Endothelial cell of umbilical vein (primary cell): Measurements from ENCODE around the gene ADAMTS12. TPM values are rescaled to one million over a fixed set of nuclear protein-coding genes. Genes with fewer than 3 reads are reported as not detected.

Source experiments
- BruUV-seq: library from RNA; stranded (reverse); fragments of 400-500 nt; replicated peaks from 2 replicates; lab custom pipeline; 2021; lab: Mats Ljungman, UMichigan
- CTCF ChIA-PET: fragments of 300-600, 350-600 bp; sonication (Branson Sonifier 250); formaldehyde crosslinking; loops from one replicate; lab custom pipeline; 2021; ENCODE audit warnings: antibody characterized with exemption, inconsistent platforms; lab: Charles Lee
- POLR2A ChIA-PET: fragments of 300-600, 350-600 bp; sonication (Branson Sonifier 250); formaldehyde crosslinking; loops from one replicate; lab custom pipeline; 2021; ENCODE audit warnings: antibody characterized with exemption, inconsistent platforms; lab: Charles Lee
- DNase-seq: peaks from one replicate; pipeline ENCODE4 v3.0.0-alpha.2; 2011; ENCODE audit warnings: low read depth, low spot score
- FAIRE-seq: peaks from 2 replicates; lab custom pipeline; 2011; peaks lifted over from hg19 to GRCh38; lab: Jason Lieb, UNC
- H2AFZ ChIP-seq: 2 replicates; pipeline ENCODE4 v1.6.0; 2012; ENCODE audit warnings: low read depth, low read length, control low read depth, inconsistent platforms
- H3K27ac ChIP-seq: 2 replicates; pipeline ENCODE4 v1.5.1; 2011; ENCODE audit warnings: low read depth, mild to moderate bottlenecking, control low read depth, low read length, moderate library complexity; ENCODE audit not compliant: insufficient read depth
- H3K27me3 ChIP-seq, 2 experiments: 2 replicates each; pipeline versions ENCODE4 v1.6.0 to v1.6.1; 2011; ENCODE audit warnings: low read length in 2 of 2, mixed read lengths in 1 of 2; ENCODE audit not compliant: control insufficient read depth in 2 of 2, insufficient read depth in 2 of 2
- H3K36me3 ChIP-seq, 2 experiments: 2 replicates in 1 of 2; 3 replicates in 1 of 2; pipeline ENCODE4 v1.5.1; 2011; ENCODE audit warnings: low read length in 2 of 2, mild to moderate bottlenecking in 1 of 2, moderate library complexity in 1 of 2; ENCODE audit not compliant: control insufficient read depth in 2 of 2, insufficient read depth in 2 of 2; ENCODE audit errors: extremely low read depth in 1 of 2
- H3K4me1 ChIP-seq: 3 replicates; pipeline ENCODE4 v1.5.1; 2011; ENCODE audit warnings: mild to moderate bottlenecking, low read length; ENCODE audit not compliant: control insufficient read depth, insufficient read depth; ENCODE audit errors: extremely low read depth
- H3K4me2 ChIP-seq: 2 replicates; pipeline ENCODE4 v1.6.1; 2011; ENCODE audit warnings: low read length, control low read depth, mixed read lengths; ENCODE audit not compliant: insufficient read depth
- H3K4me3 ChIP-seq, 3 experiments: fragments of 200-600 bp in 1 of 3; sonication (generic), shearing (Covaris generic) in 1 of 3; replicated peaks in 1 of 3; 2 replicates each; pipeline ENCODE4 v1.5.1; 2011 to 2016; ENCODE audit warnings: control low read depth in 3 of 3, low read length in 3 of 3, mild to moderate bottlenecking in 2 of 3, inconsistent platforms in 1 of 3, low read depth in 1 of 3, moderate library complexity in 1 of 3; ENCODE audit not compliant: insufficient read depth in 1 of 3
- H3K79me2 ChIP-seq: 2 replicates; pipeline ENCODE4 v1.6.0; 2012; ENCODE audit warnings: low read length, inconsistent platforms; ENCODE audit not compliant: control insufficient read depth, insufficient read depth
- H3K9ac ChIP-seq: replicated peaks from 2 replicates; pipeline ENCODE3; 2011; ENCODE audit warnings: low read length, control low read depth; ENCODE audit not compliant: insufficient read depth; ENCODE audit errors: extremely low read depth
- H3K9me1 ChIP-seq: replicated peaks from 3 replicates; pipeline ENCODE4 v1.6.0; 2011; ENCODE audit warnings: mild to moderate bottlenecking, low read length; ENCODE audit not compliant: control insufficient read depth, insufficient read depth; ENCODE audit errors: extremely low read depth
- H3K9me3 ChIP-seq: replicated peaks from 2 replicates; pipeline ENCODE4 v1.5.1; 2012; ENCODE audit warnings: low read length, inconsistent platforms; ENCODE audit not compliant: control insufficient read depth, insufficient read depth
- H4K20me1 ChIP-seq: replicated peaks from 2 replicates; pipeline ENCODE3; 2011; ENCODE audit warnings: mild to moderate bottlenecking, low read length; ENCODE audit not compliant: control insufficient read depth, insufficient read depth; ENCODE audit errors: extremely low read depth
- EZH2 ChIP-seq: IDR thresholded peaks from 2 replicates; pipeline ENCODE4 v1.6.1; 2012; ENCODE audit warnings: borderline replicate concordance, low read depth, mild to moderate bottlenecking, moderate library complexity, low read length, inconsistent platforms; ENCODE audit not compliant: severe bottlenecking
- FOS ChIP-seq: IDR thresholded peaks from 2 replicates; pipeline ENCODE4 v1.6.1; 2011; ENCODE audit warnings: mild to moderate bottlenecking, low read length, moderate library complexity, borderline replicate concordance; ENCODE audit not compliant: insufficient read depth
- GATA2 ChIP-seq: IDR thresholded peaks from 2 replicates; pipeline ENCODE4 v1.7.0; 2011; ENCODE audit warnings: low read depth, mild to moderate bottlenecking, moderate library complexity, mixed read lengths, low read length; ENCODE audit not compliant: insufficient read length, insufficient read depth
- JUN ChIP-seq: IDR thresholded peaks from 2 replicates; pipeline ENCODE4 v1.6.1; 2011; ENCODE audit warnings: borderline replicate concordance, low read depth; ENCODE audit not compliant: insufficient read length, insufficient read depth
- MYC ChIP-seq: IDR thresholded peaks from one replicate; pipeline ENCODE4 v1.6.1; 2011; ENCODE audit warnings: mild to moderate bottlenecking, low read depth, low read length
- POLR2A ChIP-seq: IDR thresholded peaks from 2 replicates; pipeline ENCODE4 v1.6.1; 2012; ENCODE audit warnings: low read depth, mild to moderate bottlenecking, control low read depth, low read length
- POLR2AphosphoS5 ChIP-seq: IDR thresholded peaks from 2 replicates; pipeline ENCODE4 v1.6.1; 2012; ENCODE audit warnings: low read depth, mild to moderate bottlenecking, control low read depth, low read length, moderate library complexity; ENCODE audit not compliant: insufficient read depth
- dilution Hi-C: fragments of 300-500 bp; cut with MboI; formaldehyde crosslinking; loops from one replicate; pipeline ENCODE4 v1.15.0; 2019; ENCODE audit warnings: low sequenced_read_pairs; ENCODE audit not compliant: extremely low pct_ligation_motif_present
- intact Hi-C: fragments of 100-400 bp; cut with micrococcal nuclease; formaldehyde crosslinking; loops from one replicate; pipeline ENCODE4 v1.10.0; 2022
- polyA plus RNA-seq, 4 experiments: library from polyadenylated mRNA; depleted of rRNA in 3 of 4; stranded (reverse) in 3 of 4; unstranded in 1 of 4; fragments of >200 nt; gene quantifications; 2 replicates each; pipeline versions ENCODE4 v1.2.1 to v1.2.3, GENCODE V29; 2011 to 2012; ENCODE audit warnings: missing spikeins in 1 of 4
- total RNA-seq: library from RNA; stranded (reverse); gene quantifications from 2 replicates; pipeline ENCODE4 v1.2.3, GENCODE V29; 2021
- TF ChIP-seq, protein P1 (sequence below): IDR thresholded peaks from 2 replicates; pipeline ENCODE4 v1.6.1; 2011; ENCODE audit not compliant: insufficient read depth, insufficient read length
- TF ChIP-seq, protein P2 (sequence below), 2 donors: IDR thresholded peaks; 1 replicate in 1 of 2; 2 replicates in 1 of 2; pipeline ENCODE4 v1.5.1; 2011; ENCODE audit warnings: low read length in 2 of 2, mild to moderate bottlenecking in 2 of 2, moderate library complexity in 2 of 2, control low read depth in 1 of 2, inconsistent platforms in 1 of 2, low read depth in 1 of 2; ENCODE audit not compliant: insufficient read depth in 1 of 2; ENCODE audit errors: extremely low read depth in 1 of 2

The ADAMTS12 gene
- total and polyA plus RNA-seq, 2 donors (not counting 3 experiments of a cell fraction or from before 2014, with no cell fraction given) = 0.88 TPM; not detected in 1

DNA sequence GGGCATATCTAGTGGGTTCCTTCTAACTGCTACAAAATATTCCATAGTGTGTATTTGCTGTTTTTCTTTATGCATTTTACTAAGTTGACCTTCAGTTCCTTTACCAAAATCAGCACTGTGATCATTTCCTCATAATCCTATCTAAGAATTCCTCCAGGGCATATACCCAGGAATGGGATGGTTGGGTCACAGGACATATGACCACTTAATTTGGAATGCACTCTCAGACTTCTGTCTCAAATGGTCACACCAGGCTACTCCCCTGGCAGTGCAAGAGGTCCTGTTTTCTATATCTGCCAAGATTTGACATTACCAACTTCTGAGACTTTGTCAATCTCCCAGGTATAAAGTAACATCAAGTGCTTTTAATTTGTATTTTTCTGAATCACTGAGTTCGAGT is 63.9 kb downstream of the ADAMTS12 start:
- TF ChIP-seq POLR2AphosphoS5 (no peak), MYC (no peak), EZH2 (no peak), GATA2 (no peak)
- TF ChIP-seq, protein P1, sequence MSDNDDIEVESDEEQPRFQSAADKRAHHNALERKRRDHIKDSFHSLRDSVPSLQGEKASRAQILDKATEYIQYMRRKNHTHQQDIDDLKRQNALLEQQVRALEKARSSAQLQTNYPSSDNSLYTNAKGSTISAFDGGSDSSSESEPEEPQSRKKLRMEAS = no peak
- Histone ChIP-seq H3K36me3 (no peaks in the 10 kb centered on the region), H4K20me1 (no peaks in the 10 kb centered on the region), H2AFZ (no peak overlapping the region), H3K27ac (peak overlapping the region; percentile 32), H3K9me3 (no peaks in the 10 kb centered on the region), H3K27me3 (no peaks in the 10 kb centered on the region), H3K9ac (no peak overlapping the region), H3K4me3 (no peak overlapping the region), H3K4me1 (peaks cover 14% of the 10 kb centered on the region), H3K79me2 (no peaks in the 10 kb centered on the region), H3K4me2 (peak overlapping the region; percentile 60), H3K9me1 (no peaks in the 10 kb centered on the region)
- FAIRE-seq = peak; percentile 21
- POLR2A ChIA-PET = no interaction called here
- dilution Hi-C loops = no loop called here
- no peak for DNase-seq
- CTCF ChIA-PET = interaction anchor here (0.9 kb wide), 1 partner anchor 33 kb away, joined by 3 read pairs; no protein-coding TSS in a partner anchor
- no TSS peak for BruUV-seq
- intact Hi-C loops = no loop called here

DNA sequence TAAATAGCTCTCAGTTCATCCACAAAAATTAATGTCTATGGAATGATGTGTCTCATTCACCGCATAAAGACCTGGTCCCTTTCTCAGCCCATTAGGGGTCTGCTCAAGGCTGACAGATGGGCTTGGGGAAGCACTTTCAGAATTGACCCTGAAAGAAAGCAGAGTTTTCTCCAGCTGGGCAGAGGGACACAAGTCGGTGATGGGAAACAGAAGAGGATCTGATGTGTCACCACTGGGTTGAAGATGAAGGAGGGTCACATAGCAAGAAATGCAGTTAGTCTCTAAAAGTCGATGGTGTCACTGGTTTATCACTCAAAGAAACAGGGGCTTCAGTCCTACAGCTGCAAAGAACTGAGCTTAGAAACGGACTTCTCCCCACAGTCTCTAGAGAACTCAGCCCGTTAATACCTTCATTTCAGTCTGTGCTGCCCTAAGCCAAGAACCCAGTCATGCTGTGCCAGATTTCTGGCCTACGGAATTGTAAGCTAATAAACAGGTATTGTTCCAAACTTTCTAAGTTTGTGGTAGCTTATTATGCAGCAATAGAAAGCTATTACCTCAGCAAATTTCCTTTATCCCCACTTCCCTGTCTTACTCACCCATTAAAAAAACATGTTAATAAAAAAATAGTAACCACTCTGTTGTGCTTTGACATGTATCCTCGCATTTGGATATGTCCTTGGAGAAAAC is 64.6 kb downstream of the ADAMTS12 start:
- POLR2A ChIA-PET = no interaction called here
- dilution Hi-C loops (no loop called here), intact Hi-C loops (no loop called here)
- TF ChIP-seq POLR2A (no peak), GATA2 (no peak), MYC (no peak), FOS (no peak), EZH2 (no peak), JUN (no peak), POLR2AphosphoS5 (no peak)
- TF ChIP-seq, protein P1 = no peak
- TF ChIP-seq, protein P2, sequence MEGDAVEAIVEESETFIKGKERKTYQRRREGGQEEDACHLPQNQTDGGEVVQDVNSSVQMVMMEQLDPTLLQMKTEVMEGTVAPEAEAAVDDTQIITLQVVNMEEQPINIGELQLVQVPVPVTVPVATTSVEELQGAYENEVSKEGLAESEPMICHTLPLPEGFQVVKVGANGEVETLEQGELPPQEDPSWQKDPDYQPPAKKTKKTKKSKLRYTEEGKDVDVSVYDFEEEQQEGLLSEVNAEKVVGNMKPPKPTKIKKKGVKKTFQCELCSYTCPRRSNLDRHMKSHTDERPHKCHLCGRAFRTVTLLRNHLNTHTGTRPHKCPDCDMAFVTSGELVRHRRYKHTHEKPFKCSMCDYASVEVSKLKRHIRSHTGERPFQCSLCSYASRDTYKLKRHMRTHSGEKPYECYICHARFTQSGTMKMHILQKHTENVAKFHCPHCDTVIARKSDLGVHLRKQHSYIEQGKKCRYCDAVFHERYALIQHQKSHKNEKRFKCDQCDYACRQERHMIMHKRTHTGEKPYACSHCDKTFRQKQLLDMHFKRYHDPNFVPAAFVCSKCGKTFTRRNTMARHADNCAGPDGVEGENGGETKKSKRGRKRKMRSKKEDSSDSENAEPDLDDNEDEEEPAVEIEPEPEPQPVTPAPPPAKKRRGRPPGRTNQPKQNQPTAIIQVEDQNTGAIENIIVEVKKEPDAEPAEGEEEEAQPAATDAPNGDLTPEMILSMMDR (IDR thresholded peaks at IDR 0.05; ENCODE audit: extremely low read depth in 1 of 2, insufficient read depth in 1 of 2, low read depth in 1 of 2, low read length in 2 of 2) = no peak
- Histone ChIP-seq H4K20me1 (no peaks in the 10 kb centered on the region), H2AFZ (peak overlapping the region; percentile 66), H3K4me3 (no peak overlapping the region), H3K36me3 (no peaks in the 10 kb centered on the region), H3K27me3 (no peaks in the 10 kb centered on the region), H3K4me1 (peaks cover 14% of the 10 kb centered on the region), H3K9me1 (no peaks in the 10 kb centered on the region), H3K27ac (peak overlapping the region; percentile 80), H3K79me2 (no peaks in the 10 kb centered on the region), H3K9ac (no peak overlapping the region), H3K9me3 (no peaks in the 10 kb centered on the region), H3K4me2 (peak overlapping the region; percentile 60)
- CTCF ChIA-PET = interaction anchor here (0.9 kb wide), 2 partner anchors 9 to 32 kb away, joined by 3 read pairs; no protein-coding TSS in a partner anchor
- DNase-seq = peak; percentile 35
- BruUV-seq = no TSS peak
- peak; percentile 66 for FAIRE-seq
